ENCODE results near the gene WDHD1.

WDHD1 gene

GRCh38 chr14:54976316-54976715, 50.6 kb downstream of the WDHD1 start:
- TF ChIP-seq SIN3A (IDR thresholded peaks at IDR 0.05; ENCODE audit: borderline replicate concordance, insufficient read depth, low read length) (no peak), FOXP2 (optimal IDR thresholded peaks at IDR 0.05; ENCODE audit: borderline replicate concordance, extremely low read depth, extremely low read length, insufficient read depth) (no peak), POLR2AphosphoS5 (IDR thresholded peaks at IDR 0.05; ENCODE audit: low read depth, low read length) (no peak), TAF1 (IDR thresholded peaks at IDR 0.05; ENCODE audit: borderline replicate concordance, insufficient read depth, low read length) (no peak), REST (IDR thresholded peaks at IDR 0.05; ENCODE audit: insufficient read depth in 1 of 2, low read depth in 2 of 2, low read length in 2 of 2) (no peak)

GRCh38 chr14:54975856-54976255, 51.0 kb downstream of the WDHD1 start:
- TF ChIP-seq SIN3A (IDR thresholded peaks at IDR 0.05; ENCODE audit: borderline replicate concordance, insufficient read depth, low read length): no peak
- TF ChIP-seq POLR2AphosphoS5 (IDR thresholded peaks at IDR 0.05; ENCODE audit: low read depth, low read length): no peak
- no peak for TF ChIP-seq REST (IDR thresholded peaks at IDR 0.05; ENCODE audit: insufficient read depth in 1 of 2, low read depth in 2 of 2, low read length in 2 of 2)
- TF ChIP-seq FOXP2 (optimal IDR thresholded peaks at IDR 0.05; ENCODE audit: borderline replicate concordance, extremely low read depth, extremely low read length, insufficient read depth): no peak

GRCh38 chr14:54974788-54975414, 52.0 kb downstream of the WDHD1 start:
- no peak for TF ChIP-seq FOXP2 (optimal IDR thresholded peaks at IDR 0.05; ENCODE audit: borderline replicate concordance, extremely low read depth, extremely low read length, insufficient read depth)
- no peak for TF ChIP-seq REST (IDR thresholded peaks at IDR 0.05; ENCODE audit: insufficient read depth in 1 of 2, low read depth in 2 of 2, low read length in 2 of 2)
- TF ChIP-seq SIN3A (IDR thresholded peaks at IDR 0.05; ENCODE audit: borderline replicate concordance, insufficient read depth, low read length): no peak
- no peak for TF ChIP-seq POLR2AphosphoS5 (IDR thresholded peaks at IDR 0.05; ENCODE audit: low read depth, low read length)
- no peak for TF ChIP-seq TAF1 (IDR thresholded peaks at IDR 0.05; ENCODE audit: borderline replicate concordance, insufficient read depth, low read length)

- no peak for TF ChIP-seq POLR2AphosphoS5 (IDR thresholded peaks at IDR 0.05; ENCODE audit: low read depth, low read length)
- TF ChIP-seq FOXP2 (optimal IDR thresholded peaks at IDR 0.05; ENCODE audit: borderline replicate concordance, extremely low read depth, extremely low read length, insufficient read depth): no peak
- TF ChIP-seq SIN3A (IDR thresholded peaks at IDR 0.05; ENCODE audit: borderline replicate concordance, insufficient read depth, low read length): no peak
- TF ChIP-seq REST (IDR thresholded peaks at IDR 0.05; ENCODE audit: insufficient read depth in 1 of 2, low read depth in 2 of 2, low read length in 2 of 2): no peak
- no peak for TF ChIP-seq TAF1 (IDR thresholded peaks at IDR 0.05; ENCODE audit: borderline replicate concordance, insufficient read depth, low read length)
Measured at GRCh38 chr14:54967496-54967895, 59.4 kb downstream of the WDHD1 start.

GRCh38 chr14:54955143-54955542, 71.8 kb downstream of the WDHD1 start:
- TF ChIP-seq TAF1 (IDR thresholded peaks at IDR 0.05; ENCODE audit: borderline replicate concordance, insufficient read depth, low read length): no peak
- TF ChIP-seq SIN3A (IDR thresholded peaks at IDR 0.05; ENCODE audit: borderline replicate concordance, insufficient read depth, low read length): no peak
- no peak for TF ChIP-seq FOXP2 (optimal IDR thresholded peaks at IDR 0.05; ENCODE audit: borderline replicate concordance, extremely low read depth, extremely low read length, insufficient read depth)
- no peak for TF ChIP-seq POLR2AphosphoS5 (IDR thresholded peaks at IDR 0.05; ENCODE audit: low read depth, low read length)
- TF ChIP-seq REST (IDR thresholded peaks at IDR 0.05; ENCODE audit: insufficient read depth in 1 of 2, low read depth in 2 of 2, low read length in 2 of 2): no peak
